BLaER1 treated with 17β-estradiol and CSF1 and Interleukin-3, amounts not matched to agents 10 nM and 100 nM (cell line): ENCODE data around the gene ABCC6.

Source experiments
- H3K27ac ChIP-seq, 11 experiments: shearing (Covaris generic); formaldehyde crosslinking; 2 replicates each; pipeline ENCODE4 v1.8.1; 2022
- H3K27me3 ChIP-seq, 11 experiments: shearing (Covaris generic); formaldehyde crosslinking; 2 replicates each; pipeline ENCODE4 v1.8.1; 2022
- H3K36me3 ChIP-seq, 11 experiments: shearing (Covaris generic); formaldehyde crosslinking; 2 replicates each; pipeline ENCODE4 v1.8.1; 2022
- H3K4me1 ChIP-seq, 10 experiments: shearing (Covaris generic); formaldehyde crosslinking; 2 replicates each; pipeline ENCODE4 v1.8.1; 2022
- H3K4me2 ChIP-seq, 11 experiments: shearing (Covaris generic); formaldehyde crosslinking; 2 replicates each; pipeline ENCODE4 v1.8.1; 2022
- H3K4me3 ChIP-seq, 10 experiments: shearing (Covaris generic); formaldehyde crosslinking; 2 replicates each; pipeline ENCODE4 v1.8.1; 2022
- H3K9ac ChIP-seq, 11 experiments: shearing (Covaris generic); formaldehyde crosslinking; 2 replicates each; pipeline ENCODE4 v1.8.1; 2022
- H3K9me3 ChIP-seq, 11 experiments: shearing (Covaris generic); formaldehyde crosslinking; replicated peaks in 1 of 11; 2 replicates each; pipeline ENCODE4 v1.8.1; 2022
- H4K20me1 ChIP-seq, 11 experiments: shearing (Covaris generic); formaldehyde crosslinking; 2 replicates each; pipeline ENCODE4 v1.8.1; 2022
- Cebpa-rat ChIP-seq, 11 experiments: shearing (Covaris generic); IDR thresholded peaks; 2 replicates each; pipeline ENCODE4 v1.8.1; 2022

Gene ABCC6

GRCh38 chr16:16127469-16128116, 95.7 kb downstream of the ABCC6 start:
- peak overlapping the region in 5 of 11 experiments; percentile 16 to 41 (median 25); a peak in 5 of 22 replicates for H3K27ac ChIP-seq
- H3K9me3 ChIP-seq, result peaks cover 16 to 27% (median 22%) of the 10 kb centered on the region in 11 experiments
- H3K36me3 ChIP-seq, result peaks cover 80 to 99% (median 94%) of the 10 kb centered on the region in 11 experiments
- H3K4me2 ChIP-seq, result 0 out of 22 replicates have a peak overlapping the region, but pooled peaks of 1 of the 11 experiments have one; percentile 6
- H3K27me3 ChIP-seq, result no peaks in the 10 kb centered on the region
- TF ChIP-seq Cebpa-rat (IDR thresholded peaks at IDR 0.05), result no peak
- H3K9ac ChIP-seq, result peak overlapping the region in 2 of 11 experiments; percentile 24 to 30; a peak in 1 of 22 replicates
- no peak overlapping the region for H3K4me3 ChIP-seq
- H4K20me1 ChIP-seq, result peaks cover 0 to 10% (median 0%) of the 10 kb centered on the region in 11 experiments; a peak in 4 of 22 replicates
- H3K4me1 ChIP-seq, result peaks cover 0 to 13% (median 9%) of the 10 kb centered on the region in 10 experiments; a peak in 9 of 20 replicates

- Histone ChIP-seq H3K27ac (peak overlapping the region in 4 of 11 experiments; percentile 19 to 41 (median 32); a peak in 4 of 22 replicates), H3K9me3 (peaks cover 16 to 33% (median 22%) of the 10 kb centered on the region in 11 experiments), H3K4me2 (0 out of 22 replicates have a peak overlapping the region, but pooled peaks of 3 of the 11 experiments have one; percentile 2 to 6 (median 4)), H3K9ac (peak overlapping the region in 3 of 11 experiments; percentile 18 to 30 (median 24); a peak in 1 of 22 replicates), H3K36me3 (peaks cover 80 to 99% (median 94%) of the 10 kb centered on the region in 11 experiments), H4K20me1 (peaks cover 0 to 12% (median 0%) of the 10 kb centered on the region in 11 experiments; a peak in 4 of 22 replicates), H3K4me1 (peaks cover 0 to 13% (median 9%) of the 10 kb centered on the region in 10 experiments; a peak in 9 of 20 replicates), H3K27me3 (no peaks in the 10 kb centered on the region), H3K4me3 (no peak overlapping the region)
- no peak for TF ChIP-seq Cebpa-rat (IDR thresholded peaks at IDR 0.05)
Measured at GRCh38 chr16:16126896-16127295, 96.4 kb downstream of the ABCC6 start.

- Histone ChIP-seq H3K4me3 (no peak overlapping the region; a peak in 1 of 20 replicates), H3K27me3 (no peaks in the 10 kb centered on the region), H3K4me2 (no peak overlapping the region), H4K20me1 (peaks cover 0 to 14% (median 0%) of the 10 kb centered on the region in 11 experiments; a peak in 6 of 22 replicates), H3K9ac (no peak overlapping the region), H3K9me3 (peaks cover 16 to 35% (median 22%) of the 10 kb centered on the region in 11 experiments), H3K27ac (no peak overlapping the region), H3K36me3 (peaks cover 82 to 99% (median 96%) of the 10 kb centered on the region in 11 experiments), H3K4me1 (peaks cover 0 to 13% (median 9%) of the 10 kb centered on the region in 10 experiments; a peak in 9 of 20 replicates)
- TF ChIP-seq Cebpa-rat (IDR thresholded peaks at IDR 0.05), result no peak
Measured at GRCh38 chr16:16124974-16125373, 98.3 kb downstream of the ABCC6 start.

GRCh38 chr16:16124438-16124837, 98.9 kb downstream of the ABCC6 start:
- Histone ChIP-seq H3K4me3 (no peak overlapping the region; a peak in 1 of 20 replicates), H3K36me3 (peaks cover 83 to 99% (median 96%) of the 10 kb centered on the region in 11 experiments)
- TF ChIP-seq Cebpa-rat (IDR thresholded peaks at IDR 0.05), result no peak

GRCh38 chr16:16122264-16122663, 101.0 kb downstream of the ABCC6 start:
- H3K4me1 ChIP-seq, result peaks cover 0 to 11% (median 7%) of the 10 kb centered on the region in 10 experiments; a peak in 9 of 20 replicates
- H3K9me3 ChIP-seq, result peaks cover 31 to 51% (median 41%) of the 10 kb centered on the region in 11 experiments
- no peaks in the 10 kb centered on the region for H3K27me3 ChIP-seq
- H4K20me1 ChIP-seq, result peaks cover 0 to 16% (median 0%) of the 10 kb centered on the region in 11 experiments; a peak in 6 of 22 replicates
- no peak overlapping the region for H3K27ac ChIP-seq
- TF ChIP-seq Cebpa-rat (IDR thresholded peaks at IDR 0.05), result no peak
- peaks cover 91 to 100% (median 99%) of the 10 kb centered on the region in 11 experiments for H3K36me3 ChIP-seq
- no peak overlapping the region for H3K4me3 ChIP-seq
- no peak overlapping the region for H3K9ac ChIP-seq
- no peak overlapping the region for H3K4me2 ChIP-seq

More at GRCh38 chr16:16124438-16124837, 98.9 kb downstream of the ABCC6 start:
- Histone ChIP-seq H4K20me1 (peaks cover 0 to 16% (median 0%) of the 10 kb centered on the region in 11 experiments; a peak in 6 of 22 replicates), H3K4me2 (no peak overlapping the region), H3K4me1 (peaks cover 0 to 13% (median 9%) of the 10 kb centered on the region in 10 experiments; a peak in 9 of 20 replicates), H3K9ac (no peak overlapping the region), H3K27me3 (no peaks in the 10 kb centered on the region), H3K27ac (no peak overlapping the region), H3K9me3 (peaks cover 16 to 35% (median 22%) of the 10 kb centered on the region in 11 experiments)

- no peak for TF ChIP-seq Cebpa-rat (IDR thresholded peaks at IDR 0.05)
- Histone ChIP-seq H3K4me2 (no peak overlapping the region), H3K4me3 (no peak overlapping the region), H3K36me3 (peaks cover 99 to 100% (median 100%) of the 10 kb centered on the region in 11 experiments), H3K27me3 (no peaks in the 10 kb centered on the region), H4K20me1 (peaks cover 0 to 16% (median 0%) of the 10 kb centered on the region in 11 experiments; a peak in 4 of 22 replicates), H3K4me1 (0 out of 20 replicates have a peak, but pooled peaks cover 0 to under 1% (median 0%) of the 10 kb centered on the region in 10 experiments), H3K9ac (no peak overlapping the region), H3K27ac (no peak overlapping the region), H3K9me3 (peaks cover 41 to 61% (median 51%) of the 10 kb centered on the region in 11 experiments)
Measured at GRCh38 chr16:16121185-16121727, 102.0 kb downstream of the ABCC6 start.

GRCh38 chr16:16120382-16121184, 102.7 kb downstream of the ABCC6 start:
- no peak overlapping the region for H3K4me2 ChIP-seq
- H3K4me3 ChIP-seq, result no peak overlapping the region
- peaks cover 99 to 100% (median 100%) of the 10 kb centered on the region in 11 experiments for H3K36me3 ChIP-seq
- H3K9me3 ChIP-seq, result peaks cover 48 to 67% (median 57%) of the 10 kb centered on the region in 11 experiments
- H4K20me1 ChIP-seq, result peaks cover 0 to 16% (median 0%) of the 10 kb centered on the region in 11 experiments; a peak in 4 of 22 replicates
- TF ChIP-seq Cebpa-rat (IDR thresholded peaks at IDR 0.05), result no peak
- H3K27ac ChIP-seq, result no peak overlapping the region
- no peaks in the 10 kb centered on the region for H3K4me1 ChIP-seq
- H3K27me3 ChIP-seq, result no peaks in the 10 kb centered on the region
- H3K9ac ChIP-seq, result no peak overlapping the region

GRCh38 chr16:16120044-16120381, 103.3 kb downstream of the ABCC6 start:
- no peaks in the 10 kb centered on the region for H3K27me3 ChIP-seq
- peaks cover 0 to 16% (median 0%) of the 10 kb centered on the region in 11 experiments; a peak in 4 of 22 replicates for H4K20me1 ChIP-seq
- no peaks in the 10 kb centered on the region for H3K4me1 ChIP-seq
- peaks cover 99 to 100% (median 100%) of the 10 kb centered on the region in 11 experiments for H3K36me3 ChIP-seq
- no peak for TF ChIP-seq Cebpa-rat (IDR thresholded peaks at IDR 0.05)
- H3K9ac ChIP-seq, result no peak overlapping the region
- H3K4me2 ChIP-seq, result no peak overlapping the region
- no peak overlapping the region for H3K4me3 ChIP-seq
- peaks cover 49 to 70% (median 59%) of the 10 kb centered on the region in 11 experiments for H3K9me3 ChIP-seq
- no peak overlapping the region for H3K27ac ChIP-seq
